OCI-LY1 (cell line): ENCODE results near the gene STXBP2.

Experiments
- H2AFZ ChIP-seq: fragments of 200-600 bp; sonication (generic), shearing (Covaris generic); 2 replicates; pipeline ENCODE4 v1.6.0; 2014; ENCODE audit warnings: antibody characterized with exemption, mild to moderate bottlenecking, low read length
- H3F3A ChIP-seq: fragments of 200-600 bp; sonication (generic), shearing (Covaris generic); 2 replicates; pipeline ENCODE4 v1.6.0; 2014; ENCODE audit warnings: mild to moderate bottlenecking, antibody characterized with exemption, low read length, moderate library complexity; ENCODE audit not compliant: insufficient read depth
- H3K27ac ChIP-seq: fragments of 200-600 bp; sonication (generic); 2 replicates; pipeline ENCODE4 v1.5.1; 2014; ENCODE audit warnings: low read length, mixed run types, mild to moderate bottlenecking, low read depth; ENCODE audit not compliant: poor library complexity, severe bottlenecking
- H3K27me3 ChIP-seq: fragments of 200-600 bp; sonication (generic); 2 replicates; pipeline ENCODE4 v1.6.0; 2014; ENCODE audit warnings: antibody characterized with exemption, mild to moderate bottlenecking, low read length, moderate library complexity; ENCODE audit not compliant: insufficient read depth
- H3K36me3 ChIP-seq: fragments of 200-600 bp; sonication (generic); 2 replicates; pipeline ENCODE4 v1.6.1; 2014; ENCODE audit warnings: mild to moderate bottlenecking, antibody characterized with exemption, low read length, moderate library complexity, mixed read lengths; ENCODE audit not compliant: insufficient read depth
- H3K4me1 ChIP-seq: fragments of 200-600 bp; sonication (generic); 2 replicates; pipeline ENCODE4 v1.5.1; 2014; ENCODE audit warnings: mild to moderate bottlenecking, low read length, moderate library complexity; ENCODE audit not compliant: insufficient read depth, severe bottlenecking
- H3K4me2 ChIP-seq: fragments of 200-600 bp; sonication (generic), shearing (Covaris generic); 2 replicates; pipeline ENCODE4 v1.6.1; 2014; ENCODE audit warnings: low read length
- H3K4me3 ChIP-seq: fragments of 200-600 bp; sonication (generic); 2 replicates; pipeline ENCODE4 v1.5.1; 2014; ENCODE audit warnings: low read length, low read depth, mild to moderate bottlenecking, mixed read lengths; ENCODE audit not compliant: poor library complexity, severe bottlenecking
- H3K79me2 ChIP-seq: fragments of 200-600 bp; shearing (Covaris generic); 2 replicates; pipeline ENCODE4 v1.6.1; 2016; ENCODE audit warnings: mixed run types, low read length, mixed read lengths; ENCODE audit not compliant: insufficient read depth
- H3K9ac ChIP-seq: fragments of 200-600 bp; sonication (generic), shearing (Covaris generic); 2 replicates; pipeline ENCODE4 v1.6.1; 2014; ENCODE audit warnings: mild to moderate bottlenecking, low read length, mixed read lengths
- H3K9me2 ChIP-seq: fragments of 200-600 bp; sonication (generic), shearing (Covaris generic); 2 replicates; pipeline ENCODE4 v1.6.1; 2014; ENCODE audit warnings: low read depth, mild to moderate bottlenecking, low read length, mixed read lengths
- H3K9me3 ChIP-seq: fragments of 200-600 bp; shearing (Covaris generic); 2 replicates; pipeline ENCODE4 v1.6.1; 2014; ENCODE audit warnings: low read length, mixed read lengths
- H4K20me1 ChIP-seq: fragments of 200-600 bp; sonication (generic), shearing (Covaris generic); 2 replicates; pipeline ENCODE4 v1.6.0; 2016; ENCODE audit warnings: mild to moderate bottlenecking, low read length; ENCODE audit not compliant: insufficient read depth
- EZH2 ChIP-seq: fragments of 200-600 bp; sonication (generic), shearing (Covaris generic); IDR thresholded peaks from 2 replicates; pipeline ENCODE4 v1.8.0; 2017; ENCODE audit warnings: borderline replicate concordance, mixed run types, mild to moderate bottlenecking, antibody characterized with exemption, low read length, moderate library complexity, mixed read lengths
- TF ChIP-seq, protein P1 (sequence below): fragments of 200-600 bp; sonication (generic), shearing (Covaris generic); IDR thresholded peaks from 2 replicates; pipeline ENCODE4 v1.5.1; 2017; ENCODE audit warnings: mild to moderate bottlenecking, antibody characterized with exemption, low read length, moderate library complexity, mixed read lengths

STXBP2 gene

DNA sequence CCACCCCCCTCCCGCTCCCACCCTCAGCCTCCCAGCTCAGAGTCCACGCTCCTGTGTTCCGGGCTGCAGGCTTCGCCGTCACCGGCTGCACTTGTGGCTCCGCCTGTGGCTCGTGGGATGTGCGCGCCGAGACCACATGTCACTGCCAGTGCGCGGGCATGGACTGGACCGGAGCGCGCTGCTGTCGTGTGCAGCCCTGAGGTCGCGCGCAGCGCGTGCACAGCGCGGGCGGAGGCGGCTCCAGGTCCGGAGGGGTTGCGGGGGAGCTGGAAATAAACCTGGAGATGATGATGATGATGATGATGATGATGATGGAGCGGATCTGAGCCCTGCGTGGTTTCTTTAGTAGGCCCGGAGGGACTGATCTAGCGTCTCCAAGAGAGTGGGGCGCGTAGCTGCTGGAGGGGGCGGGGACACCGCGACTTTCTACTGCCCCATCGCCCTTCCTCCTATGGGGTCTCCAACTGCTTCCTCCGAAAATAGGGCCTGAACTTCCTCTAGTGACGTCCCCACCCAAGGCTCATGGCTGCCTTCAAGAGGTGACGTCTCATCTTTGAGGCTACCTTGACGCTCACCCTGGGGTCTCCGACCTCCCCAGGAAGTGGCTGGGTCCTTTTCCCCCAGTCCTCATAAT lies 33.4 kb downstream of the STXBP2 start:
- no peak overlapping the region for H3K27ac ChIP-seq

DNA sequence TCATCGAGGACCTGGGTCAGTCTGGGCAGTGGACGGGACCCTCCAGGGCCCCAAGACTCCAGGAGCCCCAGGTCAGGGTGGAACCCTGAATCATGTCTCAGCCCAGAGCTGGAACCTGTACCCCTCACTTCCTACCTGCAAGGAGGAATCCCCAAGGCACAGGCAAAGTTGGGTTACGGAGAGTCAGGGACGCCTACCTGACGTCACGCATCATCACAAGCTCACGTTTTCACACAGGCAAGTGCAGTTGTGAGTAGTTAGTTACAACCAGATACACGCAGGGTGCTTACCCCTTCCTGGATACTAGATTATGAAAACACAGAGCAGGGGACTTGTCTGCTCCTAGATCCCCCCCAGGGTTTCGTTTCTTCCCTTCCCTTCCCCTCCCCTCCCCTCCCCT lies 33.9 kb downstream of the STXBP2 start:
- H3K9me3 ChIP-seq: no peaks in the 10 kb centered on the region
- H4K20me1 ChIP-seq: no peaks in the 10 kb centered on the region
- H3K9me2 ChIP-seq: no peaks in the 10 kb centered on the region
- no peaks in the 10 kb centered on the region for H3F3A ChIP-seq
- TF ChIP-seq, protein P1, sequence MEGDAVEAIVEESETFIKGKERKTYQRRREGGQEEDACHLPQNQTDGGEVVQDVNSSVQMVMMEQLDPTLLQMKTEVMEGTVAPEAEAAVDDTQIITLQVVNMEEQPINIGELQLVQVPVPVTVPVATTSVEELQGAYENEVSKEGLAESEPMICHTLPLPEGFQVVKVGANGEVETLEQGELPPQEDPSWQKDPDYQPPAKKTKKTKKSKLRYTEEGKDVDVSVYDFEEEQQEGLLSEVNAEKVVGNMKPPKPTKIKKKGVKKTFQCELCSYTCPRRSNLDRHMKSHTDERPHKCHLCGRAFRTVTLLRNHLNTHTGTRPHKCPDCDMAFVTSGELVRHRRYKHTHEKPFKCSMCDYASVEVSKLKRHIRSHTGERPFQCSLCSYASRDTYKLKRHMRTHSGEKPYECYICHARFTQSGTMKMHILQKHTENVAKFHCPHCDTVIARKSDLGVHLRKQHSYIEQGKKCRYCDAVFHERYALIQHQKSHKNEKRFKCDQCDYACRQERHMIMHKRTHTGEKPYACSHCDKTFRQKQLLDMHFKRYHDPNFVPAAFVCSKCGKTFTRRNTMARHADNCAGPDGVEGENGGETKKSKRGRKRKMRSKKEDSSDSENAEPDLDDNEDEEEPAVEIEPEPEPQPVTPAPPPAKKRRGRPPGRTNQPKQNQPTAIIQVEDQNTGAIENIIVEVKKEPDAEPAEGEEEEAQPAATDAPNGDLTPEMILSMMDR: no peak
- no peak for TF ChIP-seq EZH2
- no peak overlapping the region for H3K27ac ChIP-seq
- peaks cover 8% of the 10 kb centered on the region for H3K4me1 ChIP-seq
- no peak overlapping the region for H2AFZ ChIP-seq
- no peaks in the 10 kb centered on the region for H3K36me3 ChIP-seq
- H3K9ac ChIP-seq: no peak overlapping the region
- no peaks in the 10 kb centered on the region for H3K79me2 ChIP-seq
- H3K4me2 ChIP-seq: peak overlapping the region; percentile 21
- peak overlapping the region; percentile 42 for H3K4me3 ChIP-seq
- H3K27me3 ChIP-seq: peaks cover 8% of the 10 kb centered on the region

More for the DNA sequence above, 33.4 kb downstream of the STXBP2 start:
- no peaks in the 10 kb centered on the region for H3K9me3 ChIP-seq
- no peaks in the 10 kb centered on the region for H3K9me2 ChIP-seq
- peaks cover 8% of the 10 kb centered on the region for H3K4me1 ChIP-seq
- H3K36me3 ChIP-seq: no peaks in the 10 kb centered on the region
- no peak overlapping the region for H2AFZ ChIP-seq
- H3K9ac ChIP-seq: no peak overlapping the region
- H4K20me1 ChIP-seq: no peaks in the 10 kb centered on the region
- peak overlapping the region; percentile 21 for H3K4me2 ChIP-seq
- H3K79me2 ChIP-seq: no peaks in the 10 kb centered on the region
- H3K27me3 ChIP-seq: peaks cover 8% of the 10 kb centered on the region
- no peaks in the 10 kb centered on the region for H3F3A ChIP-seq
- H3K4me3 ChIP-seq: peak overlapping the region; percentile 42
- TF ChIP-seq, protein P1: no peak

DNA sequence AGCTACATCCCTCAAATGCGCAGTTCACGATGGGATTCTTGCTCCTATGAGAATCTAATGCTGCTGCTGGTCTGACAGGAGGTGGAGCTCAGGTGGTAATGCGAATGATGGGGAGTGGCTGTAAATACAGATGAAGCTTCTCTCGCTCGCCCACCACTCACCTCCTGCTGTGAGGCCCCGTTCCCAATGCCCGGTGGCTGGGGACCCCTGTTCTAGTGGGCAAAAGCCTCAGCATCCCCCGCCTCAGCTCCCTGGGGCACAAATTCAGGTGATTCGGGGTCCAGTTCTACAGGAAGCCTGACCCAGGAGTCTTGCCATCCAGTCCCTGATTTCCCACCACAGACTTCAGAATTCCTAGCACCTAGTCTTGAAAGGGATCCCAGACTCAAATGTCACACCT lies 35.6 kb downstream of the STXBP2 start:
- Histone ChIP-seq H3K79me2 (no peaks in the 10 kb centered on the region), H3K9me3 (no peaks in the 10 kb centered on the region), H3K4me3 (no peak overlapping the region), H3F3A (no peaks in the 10 kb centered on the region), H3K4me2 (no peak overlapping the region), H3K27me3 (peaks cover 8% of the 10 kb centered on the region), H3K27ac (no peak overlapping the region), H3K4me1 (peaks cover 8% of the 10 kb centered on the region), H4K20me1 (no peaks in the 10 kb centered on the region), H3K36me3 (no peaks in the 10 kb centered on the region), H2AFZ (no peak overlapping the region), H3K9me2 (no peaks in the 10 kb centered on the region), H3K9ac (no peak overlapping the region)
- TF ChIP-seq, protein P1: no peak
- no peak for TF ChIP-seq EZH2
